GM18861 (cell line): ENCODE data around the gene RABEPK.
"Not testable (repeated sequence)": the region's sequence is repeated elsewhere in the genome, so short reads cannot be mapped to it uniquely, and the experiment has no call there.

ENCODE experiments used
- ATAC-seq: cut with Tn5 transposase; IDR thresholded peaks from one replicate; pipeline ENCODE4 v1.9.1; 2021; ENCODE audit not compliant: unreplicated experiment

The RABEPK gene

GRCh38 chr9:125194466-125194865, 5.9 kb upstream of the RABEPK start:
- not testable (repeated sequence) for ATAC-seq

- ATAC-seq, result not testable (repeated sequence)
Observed at GRCh38 chr9:125195591-125195990, 4.8 kb upstream of the RABEPK start.

GRCh38 chr9:125202846-125203618, 2.7 kb downstream of the RABEPK start:
- ATAC-seq, result no peak

- ATAC-seq, result no peak
Observed at GRCh38 chr9:125204477-125204876, 4.1 kb downstream of the RABEPK start.

- ATAC-seq, result no peak
Observed at GRCh38 chr9:125214186-125214585, 13.8 kb downstream of the RABEPK start.

DNA sequence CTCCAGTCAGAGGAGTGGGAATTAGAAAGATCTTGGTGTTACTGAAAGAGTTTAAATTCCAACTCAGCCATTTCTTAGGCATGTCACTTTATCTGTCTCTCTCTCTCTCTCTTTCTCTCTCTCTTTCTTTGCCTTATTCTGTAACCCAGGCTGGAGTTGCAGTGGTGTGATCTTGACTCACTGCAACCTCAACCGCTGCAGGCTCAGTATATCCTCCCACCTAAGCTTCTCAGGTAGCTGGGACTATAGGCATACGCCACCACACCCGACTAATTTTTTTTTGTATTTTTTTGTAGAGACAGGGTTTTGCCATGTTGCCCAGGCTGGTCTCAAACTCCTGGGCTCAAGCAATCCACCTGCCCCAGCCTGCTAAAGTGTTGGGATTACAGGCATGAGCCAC, 18.3 kb downstream of the RABEPK start:
- ATAC-seq, result no peak

- not testable (repeated sequence) for ATAC-seq
Observed at GRCh38 chr9:125224858-125225257, 24.5 kb downstream of the RABEPK start.

GRCh38 chr9:125227761-125228160, 27.4 kb downstream of the RABEPK start:
- ATAC-seq, result no peak

DNA sequence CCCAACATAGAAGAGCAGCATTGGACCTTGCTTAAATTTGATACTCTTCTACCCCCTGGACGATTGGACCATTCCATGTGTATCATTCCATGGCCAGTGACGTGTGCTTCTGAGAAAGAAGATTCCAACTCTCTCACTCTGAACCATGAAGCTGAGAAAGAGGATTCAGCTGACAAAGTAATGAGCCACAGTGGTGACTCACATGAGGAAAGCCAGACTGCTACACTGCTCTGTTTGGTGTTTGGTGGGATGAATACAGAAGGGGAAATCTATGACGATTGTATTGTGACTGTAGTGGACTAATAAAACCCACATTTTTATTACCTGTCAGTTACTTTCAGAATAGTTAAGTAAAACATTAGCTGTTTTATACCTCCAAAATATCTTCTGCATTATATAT, 33.3 kb downstream of the RABEPK start:
- ATAC-seq, result no peak

DNA sequence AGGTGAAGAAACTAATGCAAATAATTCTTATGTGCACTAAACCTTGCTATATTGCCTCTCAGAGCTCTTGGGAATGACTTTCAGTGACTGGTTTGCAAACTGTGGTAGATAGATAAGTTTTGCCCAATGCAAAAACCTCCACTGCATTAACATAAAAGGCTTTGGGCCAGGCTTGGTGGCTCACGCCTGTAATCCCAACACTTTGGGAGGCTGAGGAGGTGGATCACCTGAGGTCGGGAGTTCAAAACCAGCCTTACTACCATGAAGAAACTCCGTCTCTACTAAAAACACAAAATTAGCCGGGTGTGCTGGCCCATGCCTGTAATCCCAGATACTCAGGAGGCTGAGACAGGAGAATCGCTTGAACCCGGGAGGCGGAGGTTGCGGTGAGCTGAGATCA, 33.8 kb downstream of the RABEPK start:
- not testable (repeated sequence) for ATAC-seq

GRCh38 chr9:125235804-125236519, 35.6 kb downstream of the RABEPK start:
- ATAC-seq, result no peak

DNA sequence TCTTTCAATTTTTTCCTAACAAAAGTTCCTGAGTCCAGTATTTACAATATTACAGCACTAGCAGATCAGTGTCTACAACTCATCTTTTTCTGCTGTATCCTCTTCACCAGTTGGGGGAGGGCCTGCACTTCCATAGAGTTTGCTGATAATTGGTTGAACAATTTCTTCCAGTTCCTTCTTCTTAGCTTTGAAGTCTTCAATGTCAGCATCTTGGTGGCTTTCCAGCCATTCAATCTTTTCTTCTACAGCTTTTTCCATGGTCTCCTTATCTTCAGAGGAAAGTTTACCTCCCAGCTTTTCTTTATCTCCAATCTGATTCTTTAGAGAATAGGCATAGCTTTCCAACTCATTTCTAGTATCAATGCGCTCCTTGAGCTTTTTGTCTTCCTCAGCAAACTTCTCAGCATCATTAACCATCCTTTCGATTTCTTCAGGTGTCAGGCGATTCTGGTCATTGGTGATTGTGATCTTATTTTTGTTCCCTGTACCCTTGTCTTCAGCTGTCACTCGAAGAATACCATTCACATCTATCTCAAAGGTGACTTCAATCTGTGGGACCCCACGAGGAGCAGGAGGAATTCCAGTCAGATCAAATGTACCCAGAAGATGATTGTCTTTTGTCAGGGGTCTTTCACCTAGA, 36.3 kb downstream of the RABEPK start:
- ATAC-seq, result not testable (repeated sequence)

GRCh38 chr9:125238127-125238914, 38.0 kb downstream of the RABEPK start:
- ATAC-seq, result no peak

GRCh38 chr9:125238915-125239446, 38.6 kb downstream of the RABEPK start:
- ATAC-seq, result no peak

- no peak for ATAC-seq
Observed at GRCh38 chr9:125239631-125240597, 39.6 kb downstream of the RABEPK start.

DNA sequence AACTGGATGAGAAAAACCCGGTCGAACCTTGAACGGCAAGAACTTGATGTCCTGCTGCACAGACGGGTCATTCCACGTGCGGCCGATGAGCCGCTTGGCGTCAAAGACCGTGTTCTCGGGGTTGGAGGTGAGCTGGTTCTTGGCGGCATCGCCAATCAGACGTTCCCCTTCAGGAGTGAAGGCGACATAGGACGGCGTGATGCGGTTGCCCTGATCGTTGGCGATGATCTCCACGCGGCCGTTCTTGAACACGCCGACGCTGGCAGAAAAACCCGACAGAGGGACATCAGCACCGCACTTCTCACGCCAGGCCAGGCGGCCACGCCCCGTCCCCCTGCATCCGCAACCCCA, 40.3 kb downstream of the RABEPK start:
- ATAC-seq, result no peak

DNA sequence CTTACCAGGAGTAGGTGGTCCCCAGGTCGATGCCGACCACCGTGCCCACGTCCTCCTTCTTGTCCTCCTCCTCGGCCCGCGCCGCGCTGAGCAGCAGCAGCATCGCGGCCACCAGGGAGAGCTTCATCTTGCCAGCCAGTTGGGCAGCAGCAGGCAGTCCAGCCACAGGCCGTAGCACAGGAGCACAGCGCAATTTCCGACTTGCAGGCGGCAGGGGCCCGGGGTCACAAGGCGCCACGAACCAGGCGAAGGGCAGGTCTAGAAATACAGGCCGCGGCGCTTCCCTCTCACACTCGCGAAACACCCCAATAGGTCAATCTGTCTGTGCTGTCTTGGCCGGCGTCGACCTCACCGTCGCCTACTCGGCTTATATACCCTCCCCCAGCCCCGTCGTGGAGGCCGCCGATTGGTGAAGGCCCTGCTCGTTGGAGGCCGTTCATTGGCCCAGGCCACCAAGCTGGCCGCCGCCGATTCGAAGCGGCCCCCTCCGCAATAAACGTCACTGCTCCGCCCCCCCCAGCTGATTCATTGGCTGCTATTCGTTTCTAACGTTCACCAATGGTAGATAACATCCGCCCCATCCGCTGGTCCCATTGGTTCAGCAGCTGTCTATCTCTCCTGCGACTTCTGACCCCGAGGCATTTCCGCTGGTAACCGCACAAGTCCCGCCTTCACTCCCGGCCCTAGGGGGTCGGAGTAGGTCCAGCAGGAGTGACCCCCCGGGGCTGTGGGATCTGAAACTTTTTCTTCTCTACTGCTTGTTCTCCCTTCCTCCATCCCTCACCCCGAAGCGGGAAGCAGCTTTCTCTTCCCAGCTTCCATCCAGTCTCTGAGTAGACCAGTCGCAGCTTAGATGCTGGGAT, 40.9 kb downstream of the RABEPK start, which contains the start of gene HSPA5:
Gene HSPA5 (minus strand): TSS at position 344 of the 863 bp plus-strand sequence. CDS start 217 bp downstream, at position 127.
- peak; percentile 86 for ATAC-seq

GRCh38 chr9:125241863-125242739, 41.8 kb downstream of the RABEPK start:
- peak; percentile 8 for ATAC-seq
